ENCODE data around the gene CHMP3. TPM values are rescaled to one million over a fixed set of nuclear protein-coding genes. Genes with fewer than 3 reads are reported as not detected.

The CHMP3 gene
- 62.5 and 80.5 TPM in 2 replicates for total RNA-seq

DNA sequence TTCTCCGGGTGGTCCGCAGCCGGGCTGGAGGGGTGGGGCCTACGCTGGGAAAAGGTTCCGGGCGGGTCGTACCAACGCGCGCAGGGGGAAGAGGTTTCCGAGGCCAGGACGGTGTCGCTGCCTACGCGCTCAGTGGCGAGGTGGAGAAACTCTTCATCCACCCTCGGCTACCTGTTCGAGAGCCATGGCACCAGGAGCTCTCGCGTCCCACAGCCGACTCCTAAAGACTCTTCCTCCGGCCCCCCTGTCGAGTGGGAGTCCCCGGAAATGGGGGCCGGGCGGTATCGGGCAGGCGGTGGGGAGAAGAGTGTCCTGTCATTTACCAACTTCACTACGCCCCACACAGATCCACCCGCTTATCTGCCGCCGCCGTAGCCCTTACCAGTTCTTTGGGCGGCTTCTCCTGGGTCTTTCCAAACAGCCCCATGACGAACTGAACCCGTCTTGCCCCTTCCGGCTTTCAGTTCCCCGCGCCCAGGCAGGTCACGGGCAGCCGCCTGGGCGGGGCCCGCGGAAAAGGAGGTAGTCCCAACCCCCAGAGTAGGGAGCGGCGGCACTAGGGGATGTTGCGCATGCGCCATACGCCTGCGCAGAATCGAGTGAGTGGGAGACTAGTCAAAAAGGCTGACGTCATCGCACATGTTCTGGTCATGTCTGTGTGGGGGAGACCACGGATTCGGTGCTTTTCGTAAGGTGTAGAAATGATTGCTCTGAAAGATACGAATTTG, at the start of gene CHMP3:
CHMP3 (minus strand) TSS at position 522 of the 728 bp plus-strand sequence; CDS start at position 427, 95 bp downstream.

Other genes starting within 250 kb of the CHMP3 start
- gene REEP1, start 225.8 kb downstream of the CHMP3 start, total RNA-seq = 0.16 TPM in 1 of 2 replicates, not detected in the other
- 6.9 and 9.3 TPM in 2 replicates for gene KDM3A, start 122.1 kb downstream of the CHMP3 start, total RNA-seq
- 9.8 and 10.3 TPM in 2 replicates for gene RNF103, start 60.4 kb upstream of the CHMP3 start, total RNA-seq
- gene RMND5A, start 156.8 kb upstream of the CHMP3 start, total RNA-seq = 21.0 and 23.7 TPM in 2 replicates
- 0.04 and 0.08 TPM in 2 replicates for gene CD8A, start 227.5 kb upstream of the CHMP3 start, total RNA-seq